KG1 (cell line): ENCODE measurements around the gene NR6A1.

Source experiments
- DNase-seq: peaks from one replicate; lab custom pipeline; 2025; lab: John Stamatoyannopoulos, UW

NR6A1 gene

GRCh38 chr9:124771021-124771866, at the start of gene NR6A1:
Gene NR6A1 (minus strand): TSS chr9:124771311.
- peak; percentile 99 for DNase-seq

GRCh38 chr9:124818431-124819281, 47.5 kb upstream of the NR6A1 start:
- DNase-seq, result no peak

- DNase-seq, result no peak
Observed at GRCh38 chr9:124815601-124816000, 44.5 kb upstream of the NR6A1 start.

- no peak for DNase-seq
Observed at GRCh38 chr9:124814164-124814535, 43.0 kb upstream of the NR6A1 start.

GRCh38 chr9:124813501-124814163, 42.5 kb upstream of the NR6A1 start:
- DNase-seq, result no peak

GRCh38 chr9:124813041-124813440, 41.9 kb upstream of the NR6A1 start:
- no peak for DNase-seq

DNA sequence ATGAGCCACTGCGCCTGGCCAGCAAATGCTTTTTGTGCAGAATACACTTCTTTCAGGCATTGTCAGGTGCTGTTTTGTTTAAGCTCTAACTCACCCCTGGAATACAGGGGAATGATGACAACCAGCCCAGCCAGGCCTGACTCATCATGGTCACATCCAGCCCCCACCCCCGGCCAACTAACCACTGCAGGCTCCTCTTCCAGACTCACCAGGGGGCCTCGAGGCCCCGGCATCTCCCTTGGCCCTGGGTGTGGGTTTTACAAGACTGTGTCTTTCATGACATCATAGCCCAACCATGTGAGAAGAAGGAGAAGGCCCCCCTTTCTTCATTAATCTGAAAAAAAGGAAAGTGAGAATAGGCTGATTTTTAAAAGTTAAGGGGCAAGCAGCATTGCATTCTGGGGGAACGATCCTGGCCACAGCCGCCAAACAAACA, 41.3 kb upstream of the NR6A1 start:
- no peak for DNase-seq

DNA sequence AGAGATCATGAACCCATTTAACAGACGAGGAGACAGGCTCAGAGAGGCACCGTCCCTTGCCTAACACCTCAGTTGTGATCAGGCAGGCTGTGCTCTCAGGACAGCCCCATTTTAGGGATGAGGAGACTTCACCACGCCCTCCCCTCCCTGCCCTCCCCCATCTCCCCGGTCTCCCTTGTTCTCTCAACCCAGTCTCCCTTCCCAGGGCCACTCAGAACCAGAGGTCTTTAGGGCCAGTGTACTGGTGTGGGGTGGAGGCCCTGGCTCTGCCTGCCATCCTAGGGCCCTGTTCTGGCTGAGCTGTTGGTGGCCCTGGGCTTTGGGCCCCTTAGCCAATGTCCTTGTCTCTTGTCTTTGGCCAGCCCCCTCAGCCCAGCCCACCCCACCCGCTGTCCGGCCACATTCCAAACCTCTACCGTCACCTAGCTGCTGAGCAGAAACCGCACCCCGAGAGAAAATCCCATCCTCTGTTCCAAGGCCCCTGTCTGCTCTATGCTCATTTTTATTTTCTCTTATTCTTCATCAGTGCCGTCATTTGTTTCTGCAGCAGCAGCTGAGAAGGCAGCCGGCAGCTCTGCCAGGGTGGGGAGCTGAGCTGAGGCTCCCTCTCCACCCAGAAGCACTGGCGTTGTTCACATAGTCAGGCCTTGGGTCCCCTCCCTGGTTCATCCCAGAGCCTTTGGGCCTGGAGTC, 39.7 kb upstream of the NR6A1 start:
- no peak for DNase-seq

DNA sequence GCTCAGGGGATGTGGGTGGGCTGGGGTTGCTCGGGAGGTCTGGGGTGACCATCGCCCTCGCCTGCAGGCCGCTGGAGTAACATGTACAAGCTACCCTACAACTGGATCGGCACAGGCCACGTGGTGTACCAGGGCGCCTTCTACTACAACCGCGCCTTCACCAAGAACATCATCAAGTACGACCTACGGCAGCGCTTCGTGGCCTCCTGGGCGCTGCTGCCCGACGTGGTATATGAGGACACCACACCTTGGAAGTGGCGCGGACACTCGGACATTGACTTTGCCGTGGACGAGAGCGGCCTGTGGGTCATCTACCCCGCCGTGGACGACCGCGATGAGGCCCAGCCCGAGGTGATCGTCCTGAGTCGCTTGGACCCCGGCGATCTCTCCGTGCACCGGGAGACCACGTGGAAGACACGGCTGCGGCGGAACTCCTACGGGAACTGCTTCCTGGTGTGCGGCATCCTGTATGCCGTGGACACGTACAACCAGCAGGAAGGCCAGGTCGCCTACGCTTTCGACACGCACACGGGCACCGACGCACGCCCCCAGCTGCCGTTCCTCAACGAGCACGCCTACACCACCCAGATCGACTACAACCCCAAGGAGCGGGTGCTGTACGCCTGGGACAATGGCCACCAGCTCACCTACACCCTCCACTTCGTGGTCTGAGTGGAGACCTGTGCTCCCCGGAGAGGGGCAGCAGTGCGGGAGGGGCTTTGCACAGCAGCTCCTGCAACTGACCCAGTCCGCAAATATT, 38.8 kb upstream of the NR6A1 start:
- DNase-seq, result no peak

- DNase-seq, result no peak
Observed at GRCh38 chr9:124809211-124809610, 38.1 kb upstream of the NR6A1 start.

DNA sequence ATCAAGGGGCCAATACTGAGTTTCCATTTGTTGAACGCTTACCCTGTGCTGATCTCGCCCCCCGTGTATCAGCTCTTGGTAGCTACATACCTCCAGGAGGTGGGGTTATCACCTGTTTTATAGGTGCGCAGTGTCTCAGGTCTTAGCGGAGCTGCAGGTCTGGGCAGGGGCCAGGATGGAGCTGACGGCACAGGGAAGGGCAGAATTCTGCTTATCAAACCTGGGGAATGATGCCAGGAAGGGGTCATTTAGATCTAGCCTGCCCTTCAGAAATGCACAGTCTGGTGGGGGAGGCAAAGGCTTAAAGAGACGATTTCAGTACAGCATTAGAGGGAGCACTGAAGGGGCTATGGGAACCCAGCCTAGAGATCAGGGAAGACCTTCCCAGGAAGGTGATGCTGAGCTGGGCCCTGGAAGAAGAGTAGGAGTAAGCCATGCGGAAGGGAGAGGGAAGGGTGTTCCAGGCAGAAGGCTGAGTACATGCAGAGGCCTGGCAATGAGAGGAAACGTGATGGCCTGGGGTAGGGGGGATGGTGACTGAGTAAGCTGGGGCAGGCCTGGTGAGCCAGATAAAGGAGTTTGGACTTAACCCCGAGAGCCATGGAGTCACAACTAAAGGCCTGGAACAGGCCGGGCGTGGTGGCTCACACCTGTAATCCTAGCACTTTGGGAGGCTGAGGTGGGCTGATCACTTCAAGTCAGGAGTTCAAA, 37.3 kb upstream of the NR6A1 start:
- no peak for DNase-seq

DNA sequence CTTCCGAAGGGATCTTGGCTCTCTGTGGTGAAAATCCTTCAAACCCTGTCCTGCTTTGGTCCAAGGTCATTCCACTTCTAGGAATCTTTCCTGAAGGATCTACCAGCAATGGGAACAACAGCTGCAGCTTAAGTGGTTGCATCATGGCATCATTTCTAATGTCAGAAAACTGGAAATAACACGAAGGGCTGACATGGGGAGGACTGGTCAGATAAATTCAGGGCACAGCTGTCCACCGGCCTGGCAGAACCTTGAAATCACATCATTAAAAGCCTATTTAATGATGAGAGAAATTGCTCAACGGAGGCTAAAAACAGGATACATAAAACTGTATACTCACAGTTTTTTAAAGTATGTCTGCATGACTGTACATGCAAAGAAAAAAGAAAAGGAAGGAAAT, 34.1 kb upstream of the NR6A1 start:
- DNase-seq, result no peak

- no peak for DNase-seq
Observed at GRCh38 chr9:124803911-124804310, 32.8 kb upstream of the NR6A1 start.

DNA sequence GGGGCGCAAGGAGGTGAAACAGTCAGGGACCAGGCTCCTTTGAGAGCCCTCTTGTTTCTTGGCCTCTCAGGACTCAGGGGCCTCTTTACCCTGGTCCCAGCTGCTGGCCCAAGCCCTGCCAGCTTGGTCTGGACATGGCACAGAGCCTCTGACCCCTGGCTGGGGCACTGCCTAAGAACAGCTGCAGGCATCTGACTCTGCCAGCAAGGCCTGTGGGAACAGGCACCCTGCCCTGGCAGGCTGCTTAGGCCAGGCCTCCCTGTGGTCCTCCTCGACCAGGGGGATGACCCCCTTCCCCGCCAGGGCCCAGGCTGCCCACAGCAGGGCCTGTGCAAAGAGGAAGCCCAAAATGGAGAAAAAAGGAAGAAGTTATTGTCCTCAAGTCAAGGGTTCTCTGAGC, 31.3 kb upstream of the NR6A1 start:
- DNase-seq, result no peak

- no peak for DNase-seq
Observed at GRCh38 chr9:124801356-124801755, 30.2 kb upstream of the NR6A1 start.

DNA sequence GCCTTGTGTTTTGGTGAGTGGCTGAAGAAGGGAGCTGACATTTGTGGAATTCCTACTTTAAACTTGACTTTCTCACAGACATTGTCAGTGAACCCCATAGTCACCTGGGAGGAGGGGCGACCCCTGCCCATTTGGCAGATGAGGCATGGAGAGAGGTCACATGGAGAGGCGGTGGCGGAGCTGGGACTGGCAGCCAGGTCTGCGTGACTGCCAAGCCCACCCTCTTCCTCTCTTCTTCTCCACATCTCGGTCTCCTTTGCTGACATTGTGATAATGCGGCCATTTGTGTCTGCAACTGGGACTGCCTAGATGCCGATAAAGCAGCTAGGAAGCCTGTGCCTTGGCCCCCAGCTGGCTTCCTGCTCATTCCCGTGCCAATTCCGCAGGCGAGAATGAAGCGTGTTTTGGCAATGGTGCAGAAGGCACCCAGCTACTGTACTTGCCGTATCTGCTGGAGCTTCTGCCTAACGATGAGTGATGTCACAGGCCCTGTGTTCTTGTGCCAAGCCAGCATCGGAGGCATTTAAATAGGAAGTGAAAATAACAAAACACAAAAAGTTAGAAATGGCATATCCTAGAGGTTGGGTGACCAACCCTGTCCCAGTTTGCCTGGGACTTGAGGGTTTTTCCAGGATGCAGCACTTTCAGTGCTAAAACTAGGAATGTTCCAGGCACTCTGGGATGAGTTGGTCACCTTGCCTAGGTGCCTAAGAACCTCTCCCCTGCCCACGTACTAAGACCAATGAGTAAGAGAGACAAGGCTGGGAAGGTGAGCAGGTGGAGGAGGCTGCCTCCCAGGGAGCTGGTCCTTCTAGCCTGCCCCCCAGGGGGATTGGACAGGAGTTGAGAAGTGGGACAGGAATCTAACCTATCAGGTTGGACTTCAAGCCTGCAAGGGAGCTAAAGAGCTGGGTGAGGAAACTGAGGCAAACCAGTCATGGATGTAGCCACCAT, 29.5 kb upstream of the NR6A1 start:
- DNase-seq, result no peak

- no peak for DNase-seq
Observed at GRCh38 chr9:124799274-124800006, 28.3 kb upstream of the NR6A1 start.

DNA sequence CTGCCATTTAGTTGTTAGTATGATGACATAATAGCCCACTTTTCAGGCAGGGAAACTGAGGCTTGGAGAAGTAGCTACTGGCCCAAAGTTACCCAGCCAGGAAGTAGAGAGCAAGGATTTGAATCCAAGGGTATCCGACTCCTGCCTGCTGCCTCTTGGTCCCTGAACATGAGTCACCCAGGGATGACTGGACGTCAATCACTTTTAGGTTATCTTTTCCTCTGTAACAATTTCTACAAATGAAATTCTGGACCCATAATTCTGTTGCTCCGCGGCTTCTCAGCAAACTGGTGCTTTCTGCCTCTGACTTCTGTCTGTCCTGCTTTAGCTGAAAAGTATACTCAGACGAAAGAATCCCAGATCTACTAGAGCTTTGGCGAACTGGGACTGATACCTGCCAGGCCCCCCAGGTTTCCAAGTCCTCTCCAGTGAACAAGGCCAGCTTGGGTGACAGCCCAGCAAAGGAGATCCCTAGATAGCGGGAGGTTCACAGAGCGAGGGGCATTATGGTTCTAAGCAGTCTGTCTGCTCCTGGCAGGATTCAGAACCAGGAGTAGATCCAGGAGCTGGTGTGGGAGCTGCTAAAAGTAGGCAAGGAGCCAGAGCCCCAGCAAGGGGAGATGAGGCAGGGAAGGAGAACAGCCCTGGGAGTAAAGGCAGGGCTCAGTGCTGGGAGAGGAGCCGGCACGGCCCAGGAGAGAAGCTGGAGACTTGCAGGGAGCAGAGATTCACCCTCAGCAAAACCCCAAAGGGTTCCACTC, 26.4 kb upstream of the NR6A1 start:
- DNase-seq, result no peak
